ENCODE data around the gene RNASET2.
A peak's percentile ranks its signal among the peaks of the same experiment; 100 is the strongest.

RNASET2 gene

GRCh38 chr6:166935353-166935752 lies 21.0 kb downstream of the RNASET2 start:
- Mint-ChIP-seq H3K36me3 (ENCODE audit: low read depth) (peaks cover 41% of the 10 kb centered on the region), H3K4me1 (peaks cover 36% of the 10 kb centered on the region), H3K27ac (no peak overlapping the region), H3K27me3 (ENCODE audit: low read depth, poor library complexity) (peaks cover 3% of the 10 kb centered on the region), H3K9me3 (peaks cover 3% of the 10 kb centered on the region), H3K4me3 (no peak overlapping the region)
- no peak for DNase-seq
- no peak for TF ChIP-seq CTCF (IDR thresholded peaks at IDR 0.05)

- no peak for DNase-seq
- no peak overlapping the region for H3K27ac Mint-ChIP-seq
- TF ChIP-seq CTCF (IDR thresholded peaks at IDR 0.05) = no peak
- no peak overlapping the region for H3K4me3 Mint-ChIP-seq
- peaks cover 43% of the 10 kb centered on the region for H3K36me3 Mint-ChIP-seq (ENCODE audit: low read depth)
- peaks cover 3% of the 10 kb centered on the region for H3K9me3 Mint-ChIP-seq
- H3K4me1 Mint-ChIP-seq = peaks cover 39% of the 10 kb centered on the region
- no peaks in the 10 kb centered on the region for H3K27me3 Mint-ChIP-seq (ENCODE audit: low read depth, poor library complexity)
Measured at GRCh38 chr6:166934174-166934573, 22.2 kb downstream of the RNASET2 start.

GRCh38 chr6:166933396-166933795 lies 23.0 kb downstream of the RNASET2 start:
- peaks cover 42% of the 10 kb centered on the region for H3K36me3 Mint-ChIP-seq (ENCODE audit: low read depth)
- H3K9me3 Mint-ChIP-seq = peaks cover 3% of the 10 kb centered on the region
- peak overlapping the region; percentile 80 for H3K27ac Mint-ChIP-seq
- no peak for TF ChIP-seq CTCF (IDR thresholded peaks at IDR 0.05)
- DNase-seq = no peak
- H3K27me3 Mint-ChIP-seq (ENCODE audit: low read depth, poor library complexity) = no peaks in the 10 kb centered on the region
- no peak overlapping the region for H3K4me3 Mint-ChIP-seq
- H3K4me1 Mint-ChIP-seq = peaks cover 47% of the 10 kb centered on the region

GRCh38 chr6:166932616-166933015 lies 23.7 kb downstream of the RNASET2 start:
- no peak for TF ChIP-seq CTCF (IDR thresholded peaks at IDR 0.05)
- Mint-ChIP-seq H3K4me3 (no peak overlapping the region), H3K4me1 (peaks cover 55% of the 10 kb centered on the region), H3K27ac (no peak overlapping the region), H3K27me3 (ENCODE audit: low read depth, poor library complexity) (no peaks in the 10 kb centered on the region), H3K9me3 (peaks cover 3% of the 10 kb centered on the region), H3K36me3 (ENCODE audit: low read depth) (peaks cover 35% of the 10 kb centered on the region)
- DNase-seq = no peak

- no peak for TF ChIP-seq CTCF (IDR thresholded peaks at IDR 0.05)
- Mint-ChIP-seq H3K27ac (peak overlapping the region; percentile 7), H3K4me3 (no peak overlapping the region), H3K27me3 (ENCODE audit: low read depth, poor library complexity) (no peaks in the 10 kb centered on the region), H3K4me1 (peaks cover 59% of the 10 kb centered on the region), H3K36me3 (ENCODE audit: low read depth) (peaks cover 30% of the 10 kb centered on the region), H3K9me3 (peaks cover 3% of the 10 kb centered on the region)
- DNase-seq = no peak
Measured at GRCh38 chr6:166932116-166932515, 24.2 kb downstream of the RNASET2 start.

GRCh38 chr6:166931426-166931970 lies 24.9 kb downstream of the RNASET2 start:
- no peak for TF ChIP-seq CTCF (IDR thresholded peaks at IDR 0.05)
- Mint-ChIP-seq H3K4me3 (no peak overlapping the region), H3K27ac (peak overlapping the region; percentile 7), H3K4me1 (peaks cover 59% of the 10 kb centered on the region), H3K9me3 (peaks cover 3% of the 10 kb centered on the region), H3K36me3 (ENCODE audit: low read depth) (peaks cover 29% of the 10 kb centered on the region), H3K27me3 (ENCODE audit: low read depth, poor library complexity) (no peaks in the 10 kb centered on the region)
- no peak for DNase-seq
